ENCODE measurements around the gene PLA2G4E. TPM values are rescaled to one million over a fixed set of nuclear protein-coding genes. Genes with fewer than 3 reads are reported as not detected.

The PLA2G4E gene
- total and polyA plus RNA-seq, 2 of the 13 experiments (the other 11 are each of a cell fraction or from before 2014, with no cell fraction given): not detected

DNA sequence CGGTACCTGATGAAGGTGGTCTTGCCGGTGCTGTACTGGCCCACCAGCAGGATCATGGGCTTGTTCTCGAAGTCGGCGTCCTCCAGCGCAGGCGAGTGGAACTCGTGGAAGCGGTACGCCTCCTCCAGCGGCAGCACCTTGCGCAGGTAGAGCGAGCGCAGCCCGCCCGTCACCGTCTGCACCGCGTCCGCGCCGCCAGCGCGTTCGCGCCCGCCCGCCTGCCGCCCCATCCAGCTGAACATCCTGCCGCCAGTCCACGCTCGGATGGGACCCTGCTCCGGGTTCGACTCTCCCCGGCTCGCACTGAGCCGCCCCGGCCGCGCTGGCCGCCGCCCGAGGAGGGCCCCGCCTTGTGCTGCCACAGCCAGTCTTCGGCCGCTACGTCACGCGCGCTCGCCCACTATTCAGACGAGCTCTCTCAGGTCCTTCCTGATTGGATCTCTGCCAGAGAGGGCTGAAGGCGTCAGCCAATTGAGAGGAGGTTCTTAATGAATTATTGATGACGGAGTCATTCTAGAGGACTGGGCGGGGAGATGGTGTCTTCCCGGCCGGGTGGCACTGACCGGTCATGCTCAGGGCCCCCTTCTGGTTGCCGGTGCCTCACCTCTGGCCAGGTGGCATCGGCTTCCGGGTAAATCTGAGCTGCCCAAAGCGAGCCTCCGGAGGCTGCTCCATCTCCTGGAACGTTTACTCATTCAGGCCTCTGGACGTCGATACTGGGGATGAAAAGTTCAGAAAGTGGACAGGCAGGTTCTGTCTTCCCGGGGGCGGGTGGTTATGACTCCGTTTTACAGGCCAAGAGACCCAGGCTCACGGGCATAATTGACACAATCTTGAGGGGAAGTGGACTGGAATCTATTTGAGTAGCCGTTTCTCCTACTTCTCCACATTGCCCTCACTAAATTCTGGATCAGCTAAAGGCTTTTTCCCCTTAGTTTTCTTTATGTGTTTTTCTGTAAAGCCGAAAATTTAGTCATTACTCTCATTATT lies 48.3 kb downstream of the PLA2G4E start, which contains the start of gene EHD4 (continued):
- TF ChIP-seq, protein P1, sequence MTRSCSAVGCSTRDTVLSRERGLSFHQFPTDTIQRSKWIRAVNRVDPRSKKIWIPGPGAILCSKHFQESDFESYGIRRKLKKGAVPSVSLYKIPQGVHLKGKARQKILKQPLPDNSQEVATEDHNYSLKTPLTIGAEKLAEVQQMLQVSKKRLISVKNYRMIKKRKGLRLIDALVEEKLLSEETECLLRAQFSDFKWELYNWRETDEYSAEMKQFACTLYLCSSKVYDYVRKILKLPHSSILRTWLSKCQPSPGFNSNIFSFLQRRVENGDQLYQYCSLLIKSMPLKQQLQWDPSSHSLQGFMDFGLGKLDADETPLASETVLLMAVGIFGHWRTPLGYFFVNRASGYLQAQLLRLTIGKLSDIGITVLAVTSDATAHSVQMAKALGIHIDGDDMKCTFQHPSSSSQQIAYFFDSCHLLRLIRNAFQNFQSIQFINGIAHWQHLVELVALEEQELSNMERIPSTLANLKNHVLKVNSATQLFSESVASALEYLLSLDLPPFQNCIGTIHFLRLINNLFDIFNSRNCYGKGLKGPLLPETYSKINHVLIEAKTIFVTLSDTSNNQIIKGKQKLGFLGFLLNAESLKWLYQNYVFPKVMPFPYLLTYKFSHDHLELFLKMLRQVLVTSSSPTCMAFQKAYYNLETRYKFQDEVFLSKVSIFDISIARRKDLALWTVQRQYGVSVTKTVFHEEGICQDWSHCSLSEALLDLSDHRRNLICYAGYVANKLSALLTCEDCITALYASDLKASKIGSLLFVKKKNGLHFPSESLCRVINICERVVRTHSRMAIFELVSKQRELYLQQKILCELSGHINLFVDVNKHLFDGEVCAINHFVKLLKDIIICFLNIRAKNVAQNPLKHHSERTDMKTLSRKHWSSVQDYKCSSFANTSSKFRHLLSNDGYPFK (CRISPR knock-in tag; IDR thresholded peaks at IDR 0.05; ENCODE audit: borderline replicate concordance): no peak
- peak; percentile 53; the same call in 1 of the 2 replicates for TF ChIP-seq ZNF350 (CRISPR knock-in tag; IDR thresholded peaks at IDR 0.05; ENCODE audit: borderline replicate concordance, low read depth)
- TF ChIP-seq MIXL1 (CRISPR knock-in tag; IDR thresholded peaks at IDR 0.05): peak; percentile 81; the same call in 1 of the 2 replicates
- TF ChIP-seq RARG (CRISPR knock-in tag; IDR thresholded peaks at IDR 0.05; ENCODE audit: low read depth): no peak
- no peak for TF ChIP-seq ZNF713 (CRISPR knock-in tag; IDR thresholded peaks at IDR 0.05)
- no peak for TF ChIP-seq PRMT3 (CRISPR knock-in tag; IDR thresholded peaks at IDR 0.05; ENCODE audit: borderline replicate concordance, low read depth)
- TF ChIP-seq, protein P2, sequence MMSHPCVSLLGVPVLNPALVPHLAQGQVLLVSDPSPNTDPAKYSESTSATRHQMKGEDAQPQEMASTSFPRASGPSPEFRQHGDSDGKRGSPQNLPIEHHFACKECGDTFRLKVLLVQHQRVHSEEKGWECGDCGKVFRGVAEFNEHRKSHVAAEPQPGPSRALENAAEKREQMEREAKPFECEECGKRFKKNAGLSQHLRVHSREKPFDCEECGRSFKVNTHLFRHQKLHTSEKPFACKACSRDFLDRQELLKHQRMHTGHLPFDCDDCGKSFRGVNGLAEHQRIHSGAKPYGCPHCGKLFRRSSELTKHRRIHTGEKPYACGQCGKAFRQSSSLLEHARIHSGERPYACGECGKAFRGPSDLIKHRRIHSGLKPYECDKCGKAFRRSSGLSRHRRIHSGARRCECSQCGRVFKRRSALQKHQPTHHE (CRISPR knock-in tag; IDR thresholded peaks at IDR 0.05; ENCODE audit: borderline replicate concordance): no peak
- TF ChIP-seq ZNF569 (CRISPR knock-in tag; IDR thresholded peaks at IDR 0.05; ENCODE audit: borderline replicate concordance): no peak
- TF ChIP-seq POLR2A (IDR thresholded peaks at IDR 0.05; ENCODE audit: insufficient read depth in 1 of 2, low read depth in 2 of 2, low read length in 2 of 2): peak; percentile 76 to 77
- TF ChIP-seq, protein P3, sequence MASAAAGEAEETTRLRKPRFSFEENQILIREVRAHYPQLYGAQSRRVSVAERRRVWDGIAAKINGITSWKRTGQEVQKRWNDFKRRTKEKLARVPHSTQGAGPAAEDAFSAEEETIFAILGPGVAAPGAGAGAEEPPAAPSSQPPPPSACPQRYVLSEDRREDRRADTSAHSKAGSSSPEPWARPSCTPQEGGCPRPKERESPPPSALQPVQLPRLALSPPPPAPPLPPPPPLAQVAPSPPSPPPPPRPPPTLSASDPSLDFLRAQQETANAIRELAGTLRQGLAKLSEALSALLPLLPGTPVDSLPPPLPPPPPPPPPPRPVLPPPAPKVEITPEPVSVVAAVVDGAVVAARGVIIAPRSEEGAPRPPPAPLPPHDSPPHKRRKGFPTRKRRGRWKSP (CRISPR knock-in tag; IDR thresholded peaks at IDR 0.05): peak; percentile 74
- TF ChIP-seq, protein P4, sequence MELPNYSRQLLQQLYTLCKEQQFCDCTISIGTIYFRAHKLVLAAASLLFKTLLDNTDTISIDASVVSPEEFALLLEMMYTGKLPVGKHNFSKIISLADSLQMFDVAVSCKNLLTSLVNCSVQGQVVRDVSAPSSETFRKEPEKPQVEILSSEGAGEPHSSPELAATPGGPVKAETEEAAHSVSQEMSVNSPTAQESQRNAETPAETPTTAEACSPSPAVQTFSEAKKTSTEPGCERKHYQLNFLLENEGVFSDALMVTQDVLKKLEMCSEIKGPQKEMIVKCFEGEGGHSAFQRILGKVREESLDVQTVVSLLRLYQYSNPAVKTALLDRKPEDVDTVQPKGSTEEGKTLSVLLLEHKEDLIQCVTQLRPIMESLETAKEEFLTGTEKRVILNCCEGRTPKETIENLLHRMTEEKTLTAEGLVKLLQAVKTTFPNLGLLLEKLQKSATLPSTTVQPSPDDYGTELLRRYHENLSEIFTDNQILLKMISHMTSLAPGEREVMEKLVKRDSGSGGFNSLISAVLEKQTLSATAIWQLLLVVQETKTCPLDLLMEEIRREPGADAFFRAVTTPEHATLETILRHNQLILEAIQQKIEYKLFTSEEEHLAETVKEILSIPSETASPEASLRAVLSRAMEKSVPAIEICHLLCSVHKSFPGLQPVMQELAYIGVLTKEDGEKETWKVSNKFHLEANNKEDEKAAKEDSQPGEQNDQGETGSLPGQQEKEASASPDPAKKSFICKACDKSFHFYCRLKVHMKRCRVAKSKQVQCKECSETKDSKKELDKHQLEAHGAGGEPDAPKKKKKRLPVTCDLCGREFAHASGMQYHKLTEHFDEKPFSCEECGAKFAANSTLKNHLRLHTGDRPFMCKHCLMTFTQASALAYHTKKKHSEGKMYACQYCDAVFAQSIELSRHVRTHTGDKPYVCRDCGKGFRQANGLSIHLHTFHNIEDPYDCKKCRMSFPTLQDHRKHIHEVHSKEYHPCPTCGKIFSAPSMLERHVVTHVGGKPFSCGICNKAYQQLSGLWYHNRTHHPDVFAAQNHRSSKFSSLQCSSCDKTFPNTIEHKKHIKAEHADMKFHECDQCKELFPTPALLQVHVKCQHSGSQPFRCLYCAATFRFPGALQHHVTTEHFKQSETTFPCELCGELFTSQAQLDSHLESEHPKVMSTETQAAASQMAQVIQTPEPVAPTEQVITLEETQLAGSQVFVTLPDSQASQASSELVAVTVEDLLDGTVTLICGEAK (IDR thresholded peaks at IDR 0.05): no peak
- TF ChIP-seq, protein P4 (CRISPR knock-in tag; IDR thresholded peaks at IDR 0.05): peak; percentile 34

Data from HepG2 (cell line).